ENCODE data around the gene PPFIBP2.

DNA sequence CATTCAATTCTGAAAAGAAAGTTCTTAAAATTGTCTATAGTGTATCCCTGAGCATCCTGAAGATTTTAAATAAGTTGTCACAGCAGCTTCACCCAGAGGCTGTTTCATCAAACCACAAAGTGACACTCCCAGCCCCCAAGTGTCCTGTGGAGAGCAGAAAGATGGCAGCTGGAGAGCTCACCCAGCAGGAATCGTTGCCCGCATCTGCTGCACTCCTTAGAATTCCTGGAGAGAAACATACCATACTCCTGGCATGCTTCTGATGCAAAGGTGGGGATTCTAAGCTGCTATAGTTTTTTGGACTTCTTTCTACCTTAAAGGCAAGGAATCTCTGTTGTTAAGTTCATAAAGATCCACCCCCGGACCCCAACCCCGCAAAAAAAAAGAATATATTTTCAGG is 173.0 kb downstream of the PPFIBP2 start:
- TF ChIP-seq, protein P1, sequence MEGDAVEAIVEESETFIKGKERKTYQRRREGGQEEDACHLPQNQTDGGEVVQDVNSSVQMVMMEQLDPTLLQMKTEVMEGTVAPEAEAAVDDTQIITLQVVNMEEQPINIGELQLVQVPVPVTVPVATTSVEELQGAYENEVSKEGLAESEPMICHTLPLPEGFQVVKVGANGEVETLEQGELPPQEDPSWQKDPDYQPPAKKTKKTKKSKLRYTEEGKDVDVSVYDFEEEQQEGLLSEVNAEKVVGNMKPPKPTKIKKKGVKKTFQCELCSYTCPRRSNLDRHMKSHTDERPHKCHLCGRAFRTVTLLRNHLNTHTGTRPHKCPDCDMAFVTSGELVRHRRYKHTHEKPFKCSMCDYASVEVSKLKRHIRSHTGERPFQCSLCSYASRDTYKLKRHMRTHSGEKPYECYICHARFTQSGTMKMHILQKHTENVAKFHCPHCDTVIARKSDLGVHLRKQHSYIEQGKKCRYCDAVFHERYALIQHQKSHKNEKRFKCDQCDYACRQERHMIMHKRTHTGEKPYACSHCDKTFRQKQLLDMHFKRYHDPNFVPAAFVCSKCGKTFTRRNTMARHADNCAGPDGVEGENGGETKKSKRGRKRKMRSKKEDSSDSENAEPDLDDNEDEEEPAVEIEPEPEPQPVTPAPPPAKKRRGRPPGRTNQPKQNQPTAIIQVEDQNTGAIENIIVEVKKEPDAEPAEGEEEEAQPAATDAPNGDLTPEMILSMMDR (IDR thresholded peaks at IDR 0.05), result no peak
- TF ChIP-seq POLR2A (IDR thresholded peaks at IDR 0.05), result no peak

Measured in adrenal gland (tissue), 5 donors.